Measurements from ENCODE around the gene RFX8. TPM values are rescaled to one million over a fixed set of nuclear protein-coding genes. Genes with fewer than 3 reads are reported as not detected.

The RFX8 gene
- total and polyA plus RNA-seq, 2 of the 4 experiments (the other 2 are of a cell fraction) = 2.9 to 5.3 TPM

- no peak overlapping the region for H4K5ac ChIP-seq (ENCODE audit: low read depth, low read length)
- no peaks in the 10 kb centered on the region for H3K36me3 ChIP-seq (ENCODE audit: control insufficient read depth, insufficient read depth, low read length)
- H3K27me3 ChIP-seq (ENCODE audit: control insufficient read depth, insufficient read depth, low read length) = no peaks in the 10 kb centered on the region
- no peak overlapping the region for H3K9ac ChIP-seq (ENCODE audit: low read depth, low read length)
- no CpG with 5 or more reads among the region's 2 CpGs for WGBS, 2 experiments (ENCODE audit: extremely low coverage in 2 of 2, insufficient read length in 1 of 2)
- H2BK20ac ChIP-seq (ENCODE audit: low read depth, low read length) = peak overlapping the region; percentile 22; the same call in 1 of the 2 replicates
- BruUV-seq (replicated peaks) = no TSS peak
- no peak overlapping the region for H2AK5ac ChIP-seq (ENCODE audit: low read depth, low read length)
- H3K27ac ChIP-seq (ENCODE audit: insufficient read depth, low read length) = no peak overlapping the region
- 0 out of 2 replicates have a peak, but pooled peaks have one; percentile 72 for TF ChIP-seq CHD1 (IDR thresholded peaks at IDR 0.05; ENCODE audit: low read depth, low read length)
- peak; percentile 93 for TF ChIP-seq FOS (IDR thresholded peaks at IDR 0.05; ENCODE audit: low read depth, low read length)
- no peak for TF ChIP-seq MXI1 (IDR thresholded peaks at IDR 0.05; ENCODE audit: borderline replicate concordance, low read depth, low read length)
- peak; percentile 57; the same call in 1 of the 2 replicates for TF ChIP-seq CEBPB (IDR thresholded peaks at IDR 0.05; ENCODE audit: low read depth, low read length)
- TF ChIP-seq, protein P1, sequence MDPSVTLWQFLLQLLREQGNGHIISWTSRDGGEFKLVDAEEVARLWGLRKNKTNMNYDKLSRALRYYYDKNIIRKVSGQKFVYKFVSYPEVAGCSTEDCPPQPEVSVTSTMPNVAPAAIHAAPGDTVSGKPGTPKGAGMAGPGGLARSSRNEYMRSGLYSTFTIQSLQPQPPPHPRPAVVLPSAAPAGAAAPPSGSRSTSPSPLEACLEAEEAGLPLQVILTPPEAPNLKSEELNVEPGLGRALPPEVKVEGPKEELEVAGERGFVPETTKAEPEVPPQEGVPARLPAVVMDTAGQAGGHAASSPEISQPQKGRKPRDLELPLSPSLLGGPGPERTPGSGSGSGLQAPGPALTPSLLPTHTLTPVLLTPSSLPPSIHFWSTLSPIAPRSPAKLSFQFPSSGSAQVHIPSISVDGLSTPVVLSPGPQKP (IDR thresholded peaks at IDR 0.05; ENCODE audit: borderline replicate concordance, low read depth, low read length) = no peak
- TF ChIP-seq NFE2L2 (IDR thresholded peaks at IDR 0.05; ENCODE audit: low read depth, low read length) = peak; percentile 70
- TF ChIP-seq BHLHE40 (IDR thresholded peaks at IDR 0.05; ENCODE audit: low read depth, low read length) = peak; percentile 32; the same call in 1 of the 2 replicates
- TF ChIP-seq CTCF (conservative IDR thresholded peaks at IDR 0.05; ENCODE audit: low read depth, low read length) = no peak
- in situ Hi-C loops (cut with MboI; ENCODE audit: low sequenced_read_pairs) (no loop called here), dilution Hi-C loops (cut with HindIII; ENCODE audit: low sequenced_read_pairs, unreplicated experiment) (no loop called here), intact Hi-C loops (cut with micrococcal nuclease) (no loop called here)
- no peak overlapping the region for H3K56ac ChIP-seq (ENCODE audit: extremely low read depth, insufficient read depth, low read length)
- CTCF ChIA-PET = interaction anchor here (2.1 kb wide), 1 partner anchor 9 kb away, joined by 8 read pairs; the partner anchor contains the start of gene CREG2
- no peak overlapping the region for H3K4me3 ChIP-seq (ENCODE audit: insufficient read depth, low read depth, low read length)
- peak overlapping the region; percentile 91 for H2BK5ac ChIP-seq (ENCODE audit: low read depth, low read length, poor library complexity, severe bottlenecking)
- peaks cover 0 to 7% of the 10 kb centered on the region in 2 experiments; a peak in 1 of 4 replicates for H3K79me1 ChIP-seq (ENCODE audit: low read depth in 1 of 2, low read length in 2 of 2)
- ATAC-seq (ENCODE audit: low read depth) = peak; percentile 96
- DNase-seq = peak; percentile 97
- H4K8ac ChIP-seq (ENCODE audit: low read depth in 2 of 2, low read length in 2 of 2) = peak overlapping the region in 1 of 2 experiments; percentile 33; a peak in 1 of 4 replicates
- no peaks in the 10 kb centered on the region for H4K20me1 ChIP-seq (ENCODE audit: insufficient read depth, low read length)
- peak overlapping the region; percentile 38; the same call in 1 of the 2 replicates for H3K4ac ChIP-seq (ENCODE audit: low read depth, low read length)
- peak overlapping the region; percentile 38 for H2BK120ac ChIP-seq (ENCODE audit: low read depth, low read length)
- peak overlapping the region; percentile 77; the same call in 1 of the 2 replicates for H3K4me2 ChIP-seq (ENCODE audit: low read depth, low read length)
- H3K9me1 ChIP-seq (ENCODE audit: insufficient read depth, low read length) = peaks cover 8% of the 10 kb centered on the region; the same call in 1 of the 2 replicates
- peak overlapping the region; percentile 5 for H3K14ac ChIP-seq (replicated peaks; ENCODE audit: low read depth, low read length)
- H2AFZ ChIP-seq (replicated peaks; ENCODE audit: low read length, poor library complexity) = no peak overlapping the region
- H3K18ac ChIP-seq (ENCODE audit: low read depth, low read length) = peak overlapping the region; percentile 29; the same call in 1 of the 2 replicates
- no peak overlapping the region for H4K91ac ChIP-seq (ENCODE audit: insufficient read depth, low read depth, low read length)
- POLR2A ChIA-PET (ENCODE audit: unreplicated experiment) = interaction anchor here (0.5 kb wide), 1 partner anchor 301 kb away, joined by 3 read pairs; no protein-coding TSS in a partner anchor
- H3K23ac ChIP-seq (ENCODE audit: low read depth, low read length) = peak overlapping the region; percentile 21; the same call in 1 of the 2 replicates
- H2AK9ac ChIP-seq (replicated peaks; ENCODE audit: low read depth, low read length, poor library complexity) = no peak overlapping the region
- no peak overlapping the region; the same call in 2 of the 3 replicates for H2BK15ac ChIP-seq (ENCODE audit: low read depth, low read length)
- peaks cover 8% of the 10 kb centered on the region for H3K4me1 ChIP-seq (ENCODE audit: control insufficient read depth, insufficient read depth, low read length)
- no peaks in the 10 kb centered on the region for H3K9me3 ChIP-seq (ENCODE audit: control insufficient read depth, insufficient read depth, low read length)
Observed at GRCh38 chr2:101396316-101396717, 78.6 kb downstream of the RFX8 start.

Measured in IMR-90 (cell line).